Endothelial cell of umbilical vein (primary cell): ENCODE results near the gene LTO1.

Experiments
- EZH2 ChIP-seq: IDR thresholded peaks from 2 replicates; pipeline ENCODE4 v1.6.1; 2012; ENCODE audit warnings: borderline replicate concordance, low read depth, mild to moderate bottlenecking, moderate library complexity, low read length, inconsistent platforms; ENCODE audit not compliant: severe bottlenecking
- GATA2 ChIP-seq: IDR thresholded peaks from 2 replicates; pipeline ENCODE4 v1.7.0; 2011; ENCODE audit warnings: low read depth, mild to moderate bottlenecking, moderate library complexity, mixed read lengths, low read length; ENCODE audit not compliant: insufficient read length, insufficient read depth
- POLR2A ChIP-seq: IDR thresholded peaks from 2 replicates; pipeline ENCODE4 v1.6.1; 2012; ENCODE audit warnings: low read depth, mild to moderate bottlenecking, control low read depth, low read length
- POLR2AphosphoS5 ChIP-seq: IDR thresholded peaks from 2 replicates; pipeline ENCODE4 v1.6.1; 2012; ENCODE audit warnings: low read depth, mild to moderate bottlenecking, control low read depth, low read length, moderate library complexity; ENCODE audit not compliant: insufficient read depth
- TF ChIP-seq, protein P1 (sequence below): IDR thresholded peaks from 2 replicates; pipeline ENCODE4 v1.6.1; 2011; ENCODE audit not compliant: insufficient read depth, insufficient read length
- TF ChIP-seq, protein P2 (sequence below), 2 donors: IDR thresholded peaks; 1 replicate in 1 of 2; 2 replicates in 1 of 2; pipeline ENCODE4 v1.5.1; 2011; ENCODE audit warnings: low read length in 2 of 2, mild to moderate bottlenecking in 2 of 2, moderate library complexity in 2 of 2, control low read depth in 1 of 2, inconsistent platforms in 1 of 2, low read depth in 1 of 2; ENCODE audit not compliant: insufficient read depth in 1 of 2; ENCODE audit errors: extremely low read depth in 1 of 2

DNA sequence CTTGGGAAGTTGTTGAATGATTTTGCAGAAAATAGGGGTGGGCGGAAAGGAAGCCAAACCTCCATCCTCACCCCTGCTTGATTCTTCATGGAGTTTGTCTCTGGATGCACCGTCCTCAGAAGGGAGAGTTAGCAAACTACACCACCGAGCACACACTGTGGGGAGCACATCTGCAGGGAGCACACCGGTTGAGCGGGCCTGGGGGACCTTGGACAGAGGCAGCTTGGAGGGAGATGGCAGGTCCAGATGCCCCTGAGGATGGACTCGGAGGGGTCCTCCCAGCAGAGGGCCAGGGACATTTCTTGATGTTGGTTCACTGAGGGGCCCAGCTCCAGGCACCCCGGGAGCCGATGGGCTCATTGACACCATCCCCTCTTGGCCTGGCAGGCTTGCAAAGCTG, 43.8 kb upstream of the LTO1 start:
- TF ChIP-seq, protein P1, sequence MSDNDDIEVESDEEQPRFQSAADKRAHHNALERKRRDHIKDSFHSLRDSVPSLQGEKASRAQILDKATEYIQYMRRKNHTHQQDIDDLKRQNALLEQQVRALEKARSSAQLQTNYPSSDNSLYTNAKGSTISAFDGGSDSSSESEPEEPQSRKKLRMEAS: no peak
- TF ChIP-seq, protein P2, sequence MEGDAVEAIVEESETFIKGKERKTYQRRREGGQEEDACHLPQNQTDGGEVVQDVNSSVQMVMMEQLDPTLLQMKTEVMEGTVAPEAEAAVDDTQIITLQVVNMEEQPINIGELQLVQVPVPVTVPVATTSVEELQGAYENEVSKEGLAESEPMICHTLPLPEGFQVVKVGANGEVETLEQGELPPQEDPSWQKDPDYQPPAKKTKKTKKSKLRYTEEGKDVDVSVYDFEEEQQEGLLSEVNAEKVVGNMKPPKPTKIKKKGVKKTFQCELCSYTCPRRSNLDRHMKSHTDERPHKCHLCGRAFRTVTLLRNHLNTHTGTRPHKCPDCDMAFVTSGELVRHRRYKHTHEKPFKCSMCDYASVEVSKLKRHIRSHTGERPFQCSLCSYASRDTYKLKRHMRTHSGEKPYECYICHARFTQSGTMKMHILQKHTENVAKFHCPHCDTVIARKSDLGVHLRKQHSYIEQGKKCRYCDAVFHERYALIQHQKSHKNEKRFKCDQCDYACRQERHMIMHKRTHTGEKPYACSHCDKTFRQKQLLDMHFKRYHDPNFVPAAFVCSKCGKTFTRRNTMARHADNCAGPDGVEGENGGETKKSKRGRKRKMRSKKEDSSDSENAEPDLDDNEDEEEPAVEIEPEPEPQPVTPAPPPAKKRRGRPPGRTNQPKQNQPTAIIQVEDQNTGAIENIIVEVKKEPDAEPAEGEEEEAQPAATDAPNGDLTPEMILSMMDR (IDR thresholded peaks at IDR 0.05; ENCODE audit: extremely low read depth in 1 of 2, insufficient read depth in 1 of 2, low read depth in 1 of 2, low read length in 2 of 2): no peak
- TF ChIP-seq EZH2 (no peak), POLR2AphosphoS5 (no peak), POLR2A (no peak), GATA2 (no peak)
